ENCODE data around the gene SLC36A4. TPM values are rescaled to one million over a fixed set of nuclear protein-coding genes. Genes with fewer than 3 reads are reported as not detected.

The SLC36A4 gene
- total and polyA plus RNA-seq, 2 donors from 2014 or later = 8.2 to 19.4 TPM

GRCh38 chr11:93193731-93194130 lies 4.1 kb downstream of the SLC36A4 start:
- no peak for FAIRE-seq
- no peak for TF ChIP-seq CTCF (IDR thresholded peaks at IDR 0.05; ENCODE audit: borderline replicate concordance, extremely low read depth, insufficient read depth)
- Histone ChIP-seq H3K36me3 (ENCODE audit: control insufficient read depth in 2 of 3, insufficient read depth in 3 of 3, low read length in 3 of 3) (no peaks in the 10 kb centered on the region), H3K9ac (ENCODE audit: low read length in 3 of 3) (no peak overlapping the region), H3K9me3 (ENCODE audit: control insufficient read depth in 2 of 3, insufficient read depth in 1 of 3, low read length in 3 of 3) (no peaks in the 10 kb centered on the region), H3K4me1 (ENCODE audit: control insufficient read depth in 2 of 3, insufficient read depth in 2 of 3, low read depth in 1 of 3, low read length in 3 of 3) (peaks cover 0 to 5% (median 0%) of the 10 kb centered on the region in 3 donors), H3K27me3 (ENCODE audit: control insufficient read depth, insufficient read depth, low read length) (no peaks in the 10 kb centered on the region), H3K4me3 (ENCODE audit: low read length in 3 of 3) (no peak overlapping the region), H3K27ac (ENCODE audit: low read depth in 2 of 2, low read length in 2 of 2) (no peak overlapping the region)
- no peak for DNase-seq
- intact Hi-C loops (cut with DNase I) = no loop called here

GRCh38 chr11:93192163-93192562 lies 5.6 kb downstream of the SLC36A4 start:
- no peak overlapping the region for H3K9ac ChIP-seq (ENCODE audit: low read length in 3 of 3)
- FAIRE-seq = no peak
- H3K4me3 ChIP-seq (ENCODE audit: low read length in 3 of 3) = no peak overlapping the region
- H3K4me1 ChIP-seq (ENCODE audit: control insufficient read depth in 2 of 3, insufficient read depth in 2 of 3, low read depth in 1 of 3, low read length in 3 of 3) = peaks cover 0 to 5% (median 0%) of the 10 kb centered on the region in 3 donors
- H3K36me3 ChIP-seq (ENCODE audit: control insufficient read depth in 2 of 3, insufficient read depth in 3 of 3, low read length in 3 of 3) = no peaks in the 10 kb centered on the region
- H3K27me3 ChIP-seq (ENCODE audit: control insufficient read depth, insufficient read depth, low read length) = no peaks in the 10 kb centered on the region
- intact Hi-C loops (cut with DNase I) = no loop called here
- H3K9me3 ChIP-seq (ENCODE audit: control insufficient read depth in 2 of 3, insufficient read depth in 1 of 3, low read length in 3 of 3) = peaks cover 0 to 4% (median 0%) of the 10 kb centered on the region in 3 donors
- H3K27ac ChIP-seq (ENCODE audit: low read depth in 2 of 2, low read length in 2 of 2) = no peak overlapping the region
- DNase-seq = no peak
- TF ChIP-seq CTCF (IDR thresholded peaks at IDR 0.05; ENCODE audit: borderline replicate concordance, extremely low read depth, insufficient read depth) = no peak

GRCh38 chr11:93189462-93189861 lies 8.3 kb downstream of the SLC36A4 start:
- Histone ChIP-seq H3K4me3 (ENCODE audit: low read length in 3 of 3) (no peak overlapping the region), H3K4me1 (ENCODE audit: control insufficient read depth in 2 of 3, insufficient read depth in 2 of 3, low read depth in 1 of 3, low read length in 3 of 3) (no peaks in the 10 kb centered on the region), H3K27me3 (ENCODE audit: control insufficient read depth, insufficient read depth, low read length) (no peaks in the 10 kb centered on the region), H3K36me3 (ENCODE audit: control insufficient read depth in 2 of 3, insufficient read depth in 3 of 3, low read length in 3 of 3) (peaks cover 0 to 2% (median 0%) of the 10 kb centered on the region in 3 donors), H3K27ac (ENCODE audit: low read depth in 2 of 2, low read length in 2 of 2) (no peak overlapping the region), H3K9ac (ENCODE audit: low read length in 3 of 3) (no peak overlapping the region), H3K9me3 (ENCODE audit: control insufficient read depth in 2 of 3, insufficient read depth in 1 of 3, low read length in 3 of 3) (peaks cover 0 to 4% (median 0%) of the 10 kb centered on the region in 3 donors)
- FAIRE-seq (no peak), DNase-seq (no peak)
- TF ChIP-seq CTCF (IDR thresholded peaks at IDR 0.05; ENCODE audit: borderline replicate concordance, extremely low read depth, insufficient read depth) = no peak
- intact Hi-C loops (cut with DNase I) = no loop called here

GRCh38 chr11:93188726-93189125 lies 9.1 kb downstream of the SLC36A4 start:
- intact Hi-C loops (cut with DNase I) = no loop called here
- Histone ChIP-seq H3K9me3 (ENCODE audit: control insufficient read depth in 2 of 3, insufficient read depth in 1 of 3, low read length in 3 of 3) (peaks cover 0 to 4% (median 0%) of the 10 kb centered on the region in 3 donors), H3K9ac (ENCODE audit: low read length in 3 of 3) (no peak overlapping the region), H3K36me3 (ENCODE audit: control insufficient read depth in 2 of 3, insufficient read depth in 3 of 3, low read length in 3 of 3) (peaks cover 0 to 2% (median 0%) of the 10 kb centered on the region in 3 donors), H3K27ac (ENCODE audit: low read depth in 2 of 2, low read length in 2 of 2) (no peak overlapping the region), H3K4me3 (ENCODE audit: low read length in 3 of 3) (no peak overlapping the region), H3K27me3 (ENCODE audit: control insufficient read depth, insufficient read depth, low read length) (no peaks in the 10 kb centered on the region), H3K4me1 (ENCODE audit: control insufficient read depth in 2 of 3, insufficient read depth in 2 of 3, low read depth in 1 of 3, low read length in 3 of 3) (no peaks in the 10 kb centered on the region)
- FAIRE-seq = no peak
- TF ChIP-seq CTCF (IDR thresholded peaks at IDR 0.05; ENCODE audit: borderline replicate concordance, extremely low read depth, insufficient read depth) = no peak
- DNase-seq = no peak

Data from kidney (tissue), 14 donors.